ENCODE data around the gene CTSW.

Gene CTSW

DNA sequence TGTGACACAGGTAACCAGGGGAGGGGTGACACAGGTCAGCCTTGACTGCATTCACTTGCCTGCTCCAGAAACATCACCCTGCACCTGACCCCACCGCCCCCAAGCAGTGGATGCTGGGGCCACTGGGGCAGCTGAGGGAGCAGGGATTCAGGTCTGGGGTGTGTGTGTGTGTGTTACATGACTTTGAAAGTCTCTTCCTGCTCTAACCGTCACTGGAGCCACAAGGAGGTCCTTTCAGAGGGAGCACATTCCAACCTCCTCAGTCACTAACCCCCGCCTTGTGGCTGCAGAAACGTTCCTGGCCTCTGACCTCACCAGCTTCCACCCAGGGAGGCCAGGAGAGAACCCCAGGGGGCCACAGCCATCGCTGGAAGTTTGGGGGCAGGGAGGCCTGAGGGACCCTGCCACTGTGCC lies 23.4 kb downstream of the CTSW start:
- DNase-seq (ENCODE audit: low read depth), result peak; percentile 72

DNA sequence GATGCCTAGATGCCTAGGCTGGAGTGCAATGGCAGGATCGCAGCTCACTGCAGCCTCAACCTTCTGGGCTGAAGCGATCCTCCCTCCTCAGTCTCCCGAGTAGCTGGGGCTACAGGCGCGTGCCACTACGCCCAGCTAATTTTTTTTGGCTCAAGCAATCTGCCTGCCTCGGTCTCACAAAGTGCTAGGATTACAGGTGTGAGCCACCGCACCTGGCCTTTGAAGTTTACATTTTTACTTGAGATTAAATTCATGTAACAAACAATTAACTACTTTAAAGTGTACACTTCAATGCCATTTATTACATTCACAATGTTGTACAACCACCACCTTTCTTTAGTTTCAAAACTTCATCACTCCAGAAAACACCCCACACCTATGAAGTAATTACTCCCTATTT lies 24.1 kb downstream of the CTSW start:
- no peak for DNase-seq (ENCODE audit: low read depth)

DNA sequence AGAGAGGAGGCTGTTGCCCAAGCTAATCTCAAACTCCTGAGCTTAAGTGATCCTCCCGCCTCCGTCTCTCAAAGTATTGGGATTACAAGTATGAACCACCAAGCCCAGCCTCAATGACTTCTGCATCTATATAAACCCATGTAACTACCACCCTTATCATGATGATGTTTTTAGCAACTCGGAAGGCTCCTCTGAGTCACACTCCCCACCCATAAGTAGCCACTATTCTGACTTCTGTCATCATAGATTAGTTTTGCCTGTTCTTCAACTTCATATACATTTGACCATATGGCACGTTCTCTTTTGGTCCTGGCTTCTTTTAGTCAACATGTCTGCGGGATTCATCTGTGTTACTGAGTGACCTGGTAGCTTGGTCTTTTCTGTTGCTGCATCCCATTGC lies 27.0 kb downstream of the CTSW start:
- no peak for DNase-seq (ENCODE audit: low read depth)

DNA sequence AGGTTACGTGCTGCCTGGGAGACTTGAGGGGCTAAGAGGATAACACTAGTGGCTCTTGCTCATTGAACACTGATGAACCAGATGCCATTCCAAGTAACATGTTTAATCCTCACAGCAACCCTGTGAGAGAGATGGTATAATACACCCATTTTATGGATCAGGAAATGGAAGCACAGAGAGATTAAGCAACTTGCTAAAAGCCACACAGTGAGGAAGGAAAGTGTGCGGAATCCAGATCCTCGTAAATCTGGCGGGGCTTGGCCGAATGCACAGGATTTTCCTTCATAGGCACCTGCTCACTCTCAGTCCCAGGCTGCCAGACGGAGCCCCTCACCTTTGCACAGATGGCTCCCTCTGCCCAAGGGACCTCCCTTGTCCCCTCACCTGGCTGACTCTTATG lies 28.2 kb downstream of the CTSW start:
- DNase-seq (ENCODE audit: low read depth), result no peak

DNA sequence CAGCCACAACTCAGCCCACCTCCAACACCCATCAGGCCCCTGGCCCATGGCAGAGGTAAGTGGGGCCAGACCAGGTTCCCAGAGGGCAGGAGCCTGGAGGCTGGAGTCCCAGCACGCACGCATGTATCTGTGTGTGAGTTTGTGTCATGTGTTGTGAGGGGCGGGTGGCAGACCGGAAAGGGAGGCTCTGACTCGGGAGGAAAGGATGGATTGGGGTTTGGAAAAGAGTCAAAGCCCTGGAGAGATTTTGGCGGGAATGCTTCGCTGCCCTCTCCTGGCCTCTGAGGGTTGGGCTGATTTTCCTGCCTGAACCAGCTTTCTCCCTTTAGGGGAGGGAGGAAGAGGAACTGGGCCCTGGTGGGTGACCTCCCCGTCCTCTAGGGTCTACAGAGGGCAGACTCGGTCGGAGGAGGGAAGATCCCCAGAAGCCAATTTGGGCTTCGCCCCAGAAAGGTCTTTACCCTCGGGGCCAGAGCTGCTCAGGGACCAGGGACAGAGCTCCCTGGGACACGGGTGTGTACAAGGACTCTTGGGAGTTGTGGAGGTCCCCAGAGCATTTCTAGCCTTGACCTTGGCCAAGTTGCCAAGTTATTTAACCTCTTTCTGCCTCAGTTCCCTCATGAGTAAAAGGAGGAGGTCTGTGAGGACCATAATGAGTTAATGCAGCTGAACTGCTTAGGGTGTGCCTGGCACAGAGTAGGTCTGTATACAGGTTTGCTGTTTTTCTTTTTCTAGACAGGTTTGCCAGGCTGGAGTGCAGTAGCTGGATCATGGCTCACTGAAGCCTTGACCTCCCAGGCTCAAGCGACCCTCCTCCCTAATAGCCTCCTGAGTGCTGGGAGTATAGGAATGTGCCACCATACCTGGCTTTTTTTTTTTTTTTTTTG lies 32.3 kb downstream of the CTSW start:
- DNase-seq (ENCODE audit: low read depth), result peak; percentile 59

DNA sequence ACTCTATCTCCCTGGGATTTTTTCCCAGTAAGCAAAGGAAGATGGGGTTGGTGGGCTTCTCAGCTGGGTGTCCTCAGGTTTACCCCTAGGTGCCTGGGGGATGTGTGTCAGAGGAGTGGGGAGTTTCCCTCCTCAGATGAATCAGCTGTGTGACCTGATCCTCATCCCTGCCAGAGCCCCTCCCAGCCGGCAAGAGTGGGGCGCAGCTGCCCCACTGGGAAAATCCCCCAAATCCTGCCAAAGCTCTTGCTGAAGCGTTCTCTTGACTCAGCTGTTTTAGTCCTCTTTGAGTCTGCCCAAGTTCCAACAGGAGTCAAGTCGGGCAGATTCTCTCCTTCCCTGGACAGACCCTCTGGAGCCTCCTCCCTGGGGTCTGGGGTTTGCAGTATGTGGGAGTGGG lies 33.2 kb downstream of the CTSW start:
- DNase-seq (ENCODE audit: low read depth), result peak; percentile 39

DNA sequence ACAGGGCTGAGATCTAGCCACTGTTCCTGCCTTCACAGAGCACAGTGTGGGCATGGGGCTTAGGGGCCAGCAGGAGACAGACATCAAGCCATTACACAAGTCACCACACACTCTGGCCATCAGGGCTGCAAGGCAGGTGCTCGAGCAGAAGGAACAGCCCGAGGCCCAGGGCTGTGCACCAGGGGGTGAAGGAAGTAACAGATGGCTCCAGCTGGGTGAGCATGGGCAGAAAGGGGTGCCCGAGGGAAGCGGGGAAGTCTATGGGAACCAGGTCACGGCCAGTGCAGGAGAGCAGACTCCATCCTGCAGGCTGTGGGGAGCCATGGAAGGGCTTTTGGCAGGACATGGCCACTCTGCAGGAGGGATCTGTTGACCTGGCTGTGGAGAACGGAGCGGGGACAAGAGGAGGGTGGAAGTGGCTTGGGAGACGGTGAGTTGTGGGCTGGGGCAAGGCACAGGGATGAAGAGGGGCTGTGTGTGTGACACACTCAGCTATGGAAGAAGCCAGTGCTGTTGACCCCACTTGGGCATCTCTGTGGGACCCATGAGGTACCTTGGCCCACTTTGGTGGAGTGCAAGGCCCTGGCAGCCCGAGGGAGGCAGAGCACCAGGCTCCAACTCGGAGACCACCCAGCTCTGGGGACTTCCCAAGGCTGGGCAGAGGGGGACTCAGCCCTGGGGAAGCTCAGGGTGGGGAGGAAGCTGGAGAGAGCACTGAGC lies 35.6 kb downstream of the CTSW start:
- DNase-seq (ENCODE audit: low read depth), result no peak

DNA sequence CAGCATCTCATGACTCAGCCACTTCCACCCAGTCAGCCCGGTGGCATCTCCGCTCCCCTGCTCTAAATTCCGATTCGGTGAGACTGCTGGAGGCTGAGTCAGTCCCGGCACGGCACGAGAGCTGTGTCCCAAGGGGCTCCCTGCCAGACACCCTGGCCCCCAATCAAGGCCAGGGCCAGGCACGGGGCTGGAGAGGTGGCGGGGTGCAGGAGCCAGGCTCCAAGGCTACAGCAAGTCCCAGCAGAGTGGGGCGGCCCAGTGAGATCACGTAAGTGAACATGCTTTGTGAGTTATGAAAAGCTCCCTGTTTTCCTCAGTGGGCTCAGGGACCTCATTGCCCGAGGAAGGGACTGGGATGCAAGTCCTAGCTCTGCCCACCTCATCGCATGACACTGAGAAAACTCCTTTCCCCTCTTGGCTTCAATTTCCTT lies 36.2 kb downstream of the CTSW start:
- DNase-seq (ENCODE audit: low read depth), result peak; percentile 96

DNA sequence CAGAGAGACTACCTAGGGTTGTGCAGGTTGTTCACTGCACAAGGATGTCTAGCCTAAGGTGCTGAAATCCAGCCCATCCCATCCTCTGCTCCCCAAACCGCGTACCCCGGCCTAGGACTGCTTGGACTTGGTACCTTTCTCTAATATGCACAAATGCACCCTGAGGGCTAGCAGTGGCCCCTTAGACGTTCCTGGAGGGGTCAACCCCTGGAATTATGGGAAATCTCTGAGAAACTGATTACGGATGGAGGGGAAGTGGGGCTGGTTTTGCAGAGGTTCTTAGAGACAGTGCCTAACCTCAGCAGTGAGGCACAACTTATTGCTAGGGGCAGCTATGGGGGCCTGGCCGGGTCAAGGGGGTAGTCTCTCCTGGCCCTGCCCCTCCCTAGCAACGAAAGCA lies 36.8 kb downstream of the CTSW start:
- no peak for DNase-seq (ENCODE audit: low read depth)

DNA sequence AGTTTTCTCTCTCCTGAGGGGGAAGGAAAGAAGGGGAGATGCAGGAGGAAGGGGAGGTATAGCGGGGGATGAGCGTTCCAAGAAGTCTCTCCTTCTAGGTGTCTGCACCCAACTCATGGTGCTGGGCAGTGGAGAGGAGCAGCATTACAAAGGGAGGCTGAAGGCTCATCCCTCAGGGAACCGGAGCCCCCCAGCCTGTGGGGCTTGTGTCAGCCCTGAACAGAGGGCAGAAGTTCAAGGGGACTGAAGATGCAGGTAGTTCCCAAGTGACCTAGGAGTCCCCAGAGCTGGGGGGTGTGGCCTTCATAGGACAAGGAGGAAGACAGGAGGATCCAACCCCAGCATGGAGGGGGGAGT lies 37.4 kb downstream of the CTSW start:
- no peak for DNase-seq (ENCODE audit: low read depth)

DNA sequence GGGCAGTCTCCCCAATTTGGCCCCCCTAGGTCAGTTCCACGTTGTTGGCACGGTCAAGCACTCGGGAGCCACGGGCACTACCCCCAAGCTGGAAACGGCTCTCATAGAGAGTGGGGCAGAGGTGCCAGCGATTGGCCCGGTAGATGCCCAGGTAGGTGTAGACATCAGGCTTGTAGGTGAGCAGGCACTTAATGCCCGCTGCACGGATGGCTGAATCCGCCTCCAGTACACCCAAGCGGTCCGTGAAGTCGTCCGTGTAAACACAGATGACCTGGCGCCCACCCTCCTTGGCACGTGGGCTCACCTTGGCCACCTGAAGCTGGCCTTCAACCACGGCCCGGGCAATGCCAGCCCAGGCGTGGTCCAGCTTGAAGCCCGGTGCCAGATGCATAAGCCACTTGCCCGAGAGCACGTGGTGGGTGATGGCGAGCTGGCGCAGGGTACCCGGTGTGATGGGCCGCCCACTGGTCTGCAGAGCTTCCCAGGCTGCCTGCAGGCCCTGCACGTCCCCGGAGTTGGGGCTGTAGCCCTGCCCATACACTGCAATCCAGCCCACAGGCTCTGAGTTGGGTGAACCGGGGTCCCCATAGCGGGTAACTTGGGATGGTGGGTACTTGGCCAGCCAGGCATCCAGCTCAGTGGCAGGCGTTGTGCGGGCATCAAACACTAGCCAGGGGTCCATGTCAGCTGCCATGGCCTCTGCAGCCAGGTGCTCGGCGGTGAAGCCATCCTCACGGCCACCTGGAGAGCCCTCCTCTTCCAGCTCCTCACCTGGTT lies 38.0 kb downstream of the CTSW start:
- DNase-seq (ENCODE audit: low read depth), result no peak

DNA sequence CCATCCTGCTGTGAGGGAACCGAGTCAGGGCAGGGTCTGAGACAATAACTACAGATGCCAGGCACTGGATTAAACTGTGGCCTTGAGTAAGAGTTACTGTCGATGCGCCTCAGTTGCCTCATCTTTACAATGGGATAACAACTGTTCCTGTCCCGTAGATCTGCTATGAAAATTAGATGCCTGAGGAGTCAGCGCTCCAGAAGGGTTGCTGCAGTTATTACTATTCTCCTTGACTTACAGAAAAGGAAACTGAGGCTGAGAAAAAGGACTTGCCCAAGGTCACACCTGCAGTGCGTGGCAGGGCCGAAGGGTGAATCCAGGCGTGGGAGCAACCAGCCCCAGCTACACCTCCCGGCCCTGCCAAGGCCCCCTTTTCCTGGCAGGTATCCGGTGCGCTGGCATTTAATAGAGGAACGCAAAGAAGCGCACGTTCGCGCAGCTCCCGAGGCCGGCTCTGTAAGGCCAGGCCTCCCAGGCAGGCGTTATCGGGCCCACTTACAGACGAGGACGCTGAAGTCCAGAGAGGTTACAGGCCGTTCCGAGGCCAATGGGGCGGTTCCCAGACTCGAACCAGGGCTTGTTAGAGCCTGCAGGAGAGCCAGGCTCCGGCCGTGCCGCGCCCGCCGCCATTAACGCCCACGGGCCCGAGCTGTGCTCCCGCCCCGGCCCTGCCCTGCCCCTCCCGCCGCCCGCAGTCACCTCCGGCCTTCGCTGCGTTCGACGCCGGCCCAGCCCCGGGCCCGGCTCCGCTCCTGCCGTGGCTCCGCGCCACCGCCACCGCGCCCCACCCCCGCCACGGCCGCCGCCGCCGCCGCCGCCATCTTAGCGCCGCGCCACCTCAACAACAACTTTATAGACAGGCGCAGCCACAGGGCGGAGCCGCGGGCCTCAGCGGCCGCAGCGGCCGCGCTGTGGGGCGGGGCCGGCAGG lies 38.8 kb downstream of the CTSW start, which contains the start of gene C11orf68:
Gene C11orf68 (minus strand): TSS at position 852 of the 930 bp plus-strand sequence. CDS start 31 bp downstream, at position 821.
- DNase-seq (ENCODE audit: low read depth), result no peak

DNA sequence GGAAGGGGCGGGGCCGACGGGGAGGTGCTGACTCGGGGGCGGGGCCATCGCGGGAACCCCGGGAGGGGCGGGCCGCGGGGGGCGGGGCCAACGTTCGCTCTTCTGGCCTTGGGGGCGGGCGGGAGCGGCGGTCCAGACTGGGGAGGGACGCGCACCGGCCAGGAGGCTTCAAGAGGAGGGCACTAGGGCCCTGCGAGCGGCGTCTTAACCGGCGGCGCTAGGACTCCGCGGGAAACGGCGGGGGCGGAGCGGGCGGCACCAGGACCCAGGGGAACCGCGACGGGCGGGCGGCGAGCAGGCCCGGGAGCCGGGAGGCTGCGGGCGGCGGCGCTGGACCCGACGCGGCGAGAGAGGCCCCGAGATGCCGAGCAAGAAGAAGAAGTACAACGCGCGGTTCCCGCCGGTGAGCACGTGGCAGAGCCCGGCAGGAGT lies 39.5 kb downstream of the CTSW start, which contains the start of gene DRAP1:
Gene DRAP1 (plus strand): TSS at position 286 of the 432 bp plus-strand sequence. CDS start 76 bp downstream, at position 362.
- peak; percentile 97 for DNase-seq (ENCODE audit: low read depth)

DNA sequence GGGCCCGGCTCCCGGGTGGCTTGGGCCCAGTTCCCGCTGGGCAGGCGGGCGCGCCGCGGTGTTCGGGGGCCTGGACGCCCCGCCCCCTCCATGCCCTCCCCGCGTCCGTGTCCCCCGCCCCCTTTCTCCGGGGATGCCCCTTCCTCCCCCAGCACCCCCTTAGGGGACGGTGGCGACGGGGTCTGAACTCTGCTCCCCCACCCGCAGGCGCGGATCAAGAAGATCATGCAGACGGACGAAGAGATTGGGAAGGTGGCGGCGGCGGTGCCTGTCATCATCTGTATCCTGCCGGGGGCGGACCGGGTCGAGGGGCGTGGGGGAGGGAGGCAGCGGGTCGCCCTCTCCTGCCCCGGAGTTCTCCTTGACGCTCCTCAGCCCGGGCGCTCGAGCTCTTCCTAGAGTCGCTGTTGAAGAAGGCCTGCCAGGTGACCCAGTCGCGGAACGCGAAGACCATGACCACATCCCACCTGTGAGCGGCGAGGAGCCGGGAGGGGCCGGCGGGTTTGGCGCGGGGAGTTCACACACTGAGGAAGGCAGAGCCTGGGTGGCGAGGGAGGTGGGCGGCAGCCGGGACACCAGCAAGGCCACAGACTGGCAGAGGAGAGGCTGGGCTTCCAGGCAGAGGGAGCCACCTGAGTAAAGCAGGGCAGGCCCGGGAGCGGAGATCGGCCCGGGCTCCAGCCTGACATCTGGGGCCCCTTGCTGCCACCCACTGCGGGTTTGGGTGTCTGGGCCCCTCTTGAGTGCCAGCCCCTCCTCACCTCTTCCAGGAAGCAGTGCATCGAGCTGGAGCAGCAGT lies 40.1 kb downstream of the CTSW start:
- no peak for DNase-seq (ENCODE audit: low read depth)

DNA sequence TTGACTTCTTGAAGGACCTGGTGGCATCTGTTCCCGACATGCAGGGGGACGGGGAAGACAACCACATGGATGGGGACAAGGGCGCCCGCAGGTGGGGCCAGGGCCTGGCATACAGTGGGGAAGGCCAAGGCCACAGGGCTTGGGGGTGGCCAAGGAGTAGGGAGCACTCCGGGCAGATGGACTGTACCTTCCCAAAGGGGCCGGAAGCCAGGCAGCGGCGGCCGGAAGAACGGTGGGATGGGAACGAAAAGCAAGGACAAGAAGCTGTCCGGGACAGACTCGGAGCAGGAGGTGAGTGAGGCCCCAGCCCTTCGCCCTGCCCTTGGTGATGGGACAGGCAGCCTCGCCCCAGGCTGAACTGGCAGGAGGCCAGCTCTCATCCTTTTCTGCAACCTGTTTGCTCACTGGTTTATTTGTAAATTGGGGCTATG lies 40.8 kb downstream of the CTSW start:
- no peak for DNase-seq (ENCODE audit: low read depth)

DNA sequence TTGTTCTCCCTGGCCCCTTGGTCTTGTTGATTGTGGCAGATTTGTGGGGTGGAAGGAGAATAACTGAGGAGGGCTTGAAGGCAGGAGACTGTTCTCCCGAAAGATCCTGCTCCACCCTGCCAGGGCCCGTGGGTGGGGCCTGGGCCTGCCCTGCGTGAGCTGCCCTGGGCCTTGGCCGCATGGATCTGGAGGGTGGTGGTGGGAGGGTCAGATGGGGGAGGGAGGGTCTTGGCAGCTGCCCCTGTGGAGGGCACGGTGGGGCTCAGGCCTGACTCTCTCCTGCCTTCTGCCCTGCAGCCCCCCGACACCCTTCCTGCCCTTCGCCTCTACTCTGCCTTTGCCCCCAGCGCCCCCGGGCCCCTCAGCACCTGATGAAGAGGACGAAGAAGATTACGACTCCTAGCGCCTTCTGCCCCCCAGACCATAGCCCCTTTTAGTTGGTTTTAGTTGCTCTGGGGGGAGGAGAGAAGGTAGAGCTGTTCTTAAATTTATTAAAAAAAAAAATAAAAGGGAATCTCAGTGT lies 41.5 kb downstream of the CTSW start:
- no peak for DNase-seq (ENCODE audit: low read depth)

DNA sequence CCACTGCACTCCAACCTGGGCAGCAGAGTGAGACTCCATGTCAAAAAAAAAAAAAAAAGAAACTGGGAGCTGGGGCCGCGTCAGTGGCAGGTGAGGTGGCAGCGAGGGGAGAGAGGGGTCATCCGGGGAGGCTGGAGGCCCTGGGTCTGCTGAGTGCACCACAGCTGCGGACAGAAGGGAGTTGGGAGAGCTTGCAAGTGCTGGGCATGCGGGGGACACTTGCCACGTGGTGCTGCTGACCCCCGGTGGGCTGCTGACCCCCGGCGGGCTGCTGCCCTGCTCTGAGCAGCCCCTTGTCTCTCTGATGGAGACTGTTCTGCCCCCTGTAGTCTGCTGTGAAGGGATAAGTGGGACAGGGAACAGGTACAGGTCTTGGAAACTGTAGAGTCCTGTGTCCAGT lies 42.2 kb downstream of the CTSW start:
- no peak for DNase-seq (ENCODE audit: low read depth)

DNA sequence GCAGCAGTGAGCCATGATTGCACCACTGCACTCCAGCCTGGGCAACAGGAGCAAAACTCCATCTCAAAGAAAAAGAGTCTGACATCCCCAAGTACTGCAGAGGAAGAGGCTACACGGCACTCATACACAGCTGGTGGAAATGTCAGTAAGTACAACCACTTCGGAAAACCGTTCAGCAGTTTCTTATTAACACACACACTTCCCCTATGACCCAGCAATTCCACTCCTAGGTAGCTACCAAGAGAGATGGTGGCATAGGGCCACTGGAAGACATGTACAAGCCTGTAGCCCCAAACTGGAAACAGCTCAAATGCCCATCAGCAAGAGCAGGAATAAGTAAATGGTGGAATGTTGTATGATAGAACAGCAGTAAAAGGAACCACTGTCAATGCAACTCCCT lies 42.9 kb downstream of the CTSW start:
- DNase-seq (ENCODE audit: low read depth), result no peak

DNA sequence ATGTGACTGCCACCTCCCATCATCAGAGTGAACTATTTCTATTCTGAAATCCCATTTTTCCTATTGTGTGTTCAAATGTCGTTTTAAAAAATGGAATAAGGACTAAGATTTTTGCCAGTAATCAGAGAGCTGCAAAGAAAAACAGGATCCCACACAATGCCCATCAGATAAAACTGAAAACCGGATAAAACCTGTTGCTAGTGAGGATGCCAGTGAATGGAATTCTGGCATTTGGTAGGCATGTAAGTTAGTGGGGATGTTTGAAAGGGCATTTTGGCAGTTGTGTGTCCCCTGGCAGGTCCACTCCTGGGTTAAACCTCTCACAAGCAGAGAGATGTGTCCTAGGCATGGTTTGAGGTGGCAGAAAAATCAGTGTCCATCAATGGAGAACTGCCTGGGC lies 45.8 kb downstream of the CTSW start:
- DNase-seq (ENCODE audit: low read depth), result no peak

DNA sequence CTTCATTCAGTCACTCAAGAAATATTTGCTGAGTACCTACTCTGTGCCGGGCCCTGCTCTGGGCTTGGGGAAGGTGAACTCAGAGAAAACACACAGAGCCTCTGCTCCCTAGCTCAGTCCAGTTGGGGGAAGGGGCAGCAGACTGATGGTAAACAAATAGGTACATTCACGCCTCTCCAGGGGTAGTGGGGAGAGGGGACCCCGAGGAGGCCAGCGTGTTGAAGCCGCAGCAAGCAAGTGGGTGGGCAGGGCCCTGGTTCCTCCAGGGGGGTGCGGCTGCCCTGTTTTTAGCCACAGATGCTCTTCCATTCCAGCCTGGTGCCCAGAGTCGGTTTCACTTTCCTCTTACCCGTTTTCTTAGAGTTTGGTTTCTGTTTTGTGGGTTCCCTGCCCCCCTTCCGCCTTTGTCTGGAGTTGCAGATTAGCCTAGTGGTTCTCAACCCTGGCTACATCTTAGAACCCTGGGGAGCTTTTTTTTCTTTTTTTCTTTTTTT lies 48.3 kb downstream of the CTSW start:
- no peak for DNase-seq (ENCODE audit: low read depth)

Data from amniotic epithelial cell (primary cell).